Liver (tissue), 9 donors: ENCODE measurements around the gene GFPT2. TPM values are rescaled to one million over a fixed set of nuclear protein-coding genes. Genes with fewer than 3 reads are reported as not detected.

ENCODE experiments used
- DNase-seq: peaks from one replicate; pipeline ENCODE4 v3.0.0-alpha.2; 2017; ENCODE audit warnings: low spot score
- H3K27ac ChIP-seq, 2 donors: one replicate each; pipeline ENCODE4 v1.7.0; 2013; ENCODE audit warnings: inconsistent platforms in 2 of 2, low read length in 2 of 2, control low read depth in 1 of 2, low read depth in 1 of 2, mild to moderate bottlenecking in 1 of 2
- H3K27me3 ChIP-seq, 4 donors: one replicate each; pipeline versions ENCODE4 v1.6.1 to v1.7.0; 2013; ENCODE audit warnings: low read length in 3 of 4, inconsistent platforms in 1 of 4, mild to moderate bottlenecking in 1 of 4, moderate library complexity in 1 of 4; ENCODE audit not compliant: control insufficient read depth in 4 of 4, insufficient read depth in 4 of 4
- H3K36me3 ChIP-seq, 4 donors: one replicate each; pipeline versions ENCODE4 v1.6.1 to v1.7.0; 2013; ENCODE audit warnings: low read length in 3 of 4, mild to moderate bottlenecking in 3 of 4, low read depth in 1 of 4, moderate library complexity in 1 of 4; ENCODE audit not compliant: control insufficient read depth in 4 of 4, insufficient read depth in 3 of 4
- H3K4me1 ChIP-seq, 4 donors: one replicate each; pipeline versions ENCODE4 v1.6.1 to v1.7.0; 2013; ENCODE audit warnings: low read length in 3 of 4, mild to moderate bottlenecking in 3 of 4, moderate library complexity in 1 of 4; ENCODE audit not compliant: control insufficient read depth in 4 of 4, insufficient read depth in 4 of 4
- H3K4me3 ChIP-seq, 3 donors: one replicate each; pipeline versions ENCODE4 v1.6.1 to v1.7.0; 2013; ENCODE audit warnings: low read length in 3 of 3, control low read depth in 1 of 3, low read depth in 1 of 3, mild to moderate bottlenecking in 1 of 3
- H3K9ac ChIP-seq, 2 donors: one replicate each; pipeline ENCODE4 v1.7.0; 2013; ENCODE audit warnings: low read length in 2 of 2, mild to moderate bottlenecking in 2 of 2, moderate library complexity in 2 of 2, control low read depth in 1 of 2, low read depth in 1 of 2
- H3K9me3 ChIP-seq, 4 donors: one replicate each; pipeline versions ENCODE4 v1.6.1 to v1.7.0; 2013; ENCODE audit warnings: low read length in 3 of 4; ENCODE audit not compliant: control insufficient read depth in 4 of 4
- EGR1 ChIP-seq, 2 donors: IDR thresholded peaks; 2 replicates each; pipeline ENCODE4 v1.6.1; 2016 to 2018; ENCODE audit warnings: antibody characterized with exemption in 2 of 2, low read depth in 2 of 2
- FOXA1 ChIP-seq: IDR thresholded peaks from 2 replicates; pipeline ENCODE4 v1.6.1; 2016; ENCODE audit warnings: antibody characterized with exemption
- GABPA ChIP-seq, 2 donors: IDR thresholded peaks in 1 of 2; conservative IDR thresholded peaks in 1 of 2; 2 replicates each; pipeline ENCODE4 v1.6.1; 2016; ENCODE audit warnings: antibody characterized with exemption in 2 of 2, mild to moderate bottlenecking in 1 of 2, moderate library complexity in 1 of 2
- HNF4A ChIP-seq, 2 donors: conservative IDR thresholded peaks; 2 replicates each; pipeline ENCODE4 v1.6.1; 2016; ENCODE audit warnings: antibody characterized with exemption in 2 of 2, mild to moderate bottlenecking in 2 of 2
- HNF4G ChIP-seq: IDR thresholded peaks from 2 replicates; pipeline ENCODE4 v1.6.1; 2016; ENCODE audit warnings: antibody characterized with exemption
- MAX ChIP-seq: IDR thresholded peaks from 2 replicates; pipeline ENCODE4 v1.6.1; 2016; ENCODE audit warnings: antibody characterized with exemption
- NR2F2 ChIP-seq: IDR thresholded peaks from 2 replicates; pipeline ENCODE4 v1.6.1; 2016; ENCODE audit warnings: antibody characterized with exemption
- RAD21 ChIP-seq, 2 donors: IDR thresholded peaks; 2 replicates each; pipeline ENCODE4 v1.6.1; 2016; ENCODE audit warnings: antibody characterized with exemption in 2 of 2, mild to moderate bottlenecking in 2 of 2
- REST ChIP-seq: IDR thresholded peaks from 2 replicates; pipeline ENCODE4 v1.6.1; 2016; ENCODE audit warnings: antibody characterized with exemption, mild to moderate bottlenecking
- RXRA ChIP-seq, 2 donors: IDR thresholded peaks; 2 replicates each; pipeline ENCODE4 v1.6.1; 2017 to 2018; ENCODE audit warnings: antibody characterized with exemption in 2 of 2, mild to moderate bottlenecking in 1 of 2
- ZBTB33 ChIP-seq: IDR thresholded peaks from 2 replicates; pipeline ENCODE4 v1.6.1; 2016; ENCODE audit warnings: antibody characterized with exemption
- WGBS: extraction: QIAGEN DNeasy Blood & Tissue Kit; methylation state at CpG from one replicate; pipeline ENCODE4 v1.1.7; 2013; 5-methylcytosine and 5-hydroxymethylcytosine counted together
- polyA plus RNA-seq, 2 donors: library from polyadenylated mRNA; stranded (reverse) in 1 of 2; unstranded in 1 of 2; fragments of 200-250 nt in 1 of 2; fragments of >200 nt in 1 of 2; fragmentation: Nextera tagmentation in 1 of 2; extraction: Ambion mirVana in 1 of 2; gene quantifications; one replicate each; pipeline versions ENCODE4 v1.2.1 to v1.2.3, GENCODE V29; 2013 to 2015
- total RNA-seq, 2 donors: library from RNA; depleted of rRNA; stranded (reverse); fragments of >200 nt; gene quantifications; one replicate each; pipeline ENCODE4 v1.2.3, GENCODE V29; 2014
- donor health status: healthy.
- donor health status: healthy.
- donor health status: healthy.
- donor health status: healthy.
- donor health status: healthy.

The GFPT2 gene
- total and polyA plus RNA-seq, 4 donors = 0.32 to 1.8 (median 0.54) TPM

- Histone ChIP-seq H3K36me3 (no peaks in the 10 kb centered on the region), H3K9ac (no peak overlapping the region), H3K4me1 (no peaks in the 10 kb centered on the region), H3K27ac (no peak overlapping the region), H3K27me3 (no peaks in the 10 kb centered on the region), H3K9me3 (no peaks in the 10 kb centered on the region), H3K4me3 (no peak overlapping the region)
- TF ChIP-seq HNF4A (conservative IDR thresholded peaks at IDR 0.05) = no peak
- no peak for TF ChIP-seq EGR1 (IDR thresholded peaks at IDR 0.05; ENCODE audit: low read depth in 2 of 2)
- no peak for TF ChIP-seq HNF4G
- no peak for TF ChIP-seq NR2F2
- TF ChIP-seq ZBTB33 = no peak
- TF ChIP-seq GABPA (IDR thresholded peaks at IDR 0.05 in 1 of 2, conservative IDR thresholded peaks at IDR 0.05 in 1 of 2) = no peak
- WGBS = 89% methylated on average over 8 of the region's 8 CpGs
- no peak for DNase-seq
Observed at GRCh38 chr5:180382926-180383325, 29.8 kb upstream of the GFPT2 start.

- Histone ChIP-seq H3K27me3 (no peaks in the 10 kb centered on the region), H3K9ac (no peak overlapping the region), H3K36me3 (no peaks in the 10 kb centered on the region), H3K9me3 (no peaks in the 10 kb centered on the region), H3K4me1 (no peaks in the 10 kb centered on the region), H3K4me3 (no peak overlapping the region), H3K27ac (no peak overlapping the region)
- TF ChIP-seq MAX (no peak), NR2F2 (no peak), RAD21 (IDR thresholded peaks at IDR 0.05) (no peak), HNF4G (no peak)
- no peak for DNase-seq
- 93% methylated on average over 13 of the region's 13 CpGs for WGBS
Observed at GRCh38 chr5:180381851-180382480, 28.8 kb upstream of the GFPT2 start.

GRCh38 chr5:180381428-180381827 lies 28.3 kb upstream of the GFPT2 start:
- 54% methylated on average over 4 of the region's 4 CpGs for WGBS
- no peaks in the 10 kb centered on the region for H3K4me1 ChIP-seq
- TF ChIP-seq HNF4A (conservative IDR thresholded peaks at IDR 0.05) = no peak
- TF ChIP-seq RXRA (IDR thresholded peaks at IDR 0.05) = no peak
- H3K36me3 ChIP-seq = no peaks in the 10 kb centered on the region
- H3K9me3 ChIP-seq = no peaks in the 10 kb centered on the region
- DNase-seq = no peak
- no peak overlapping the region for H3K9ac ChIP-seq
- H3K27me3 ChIP-seq = no peaks in the 10 kb centered on the region
- no peak overlapping the region for H3K4me3 ChIP-seq
- H3K27ac ChIP-seq = no peak overlapping the region

GRCh38 chr5:180380856-180381255 lies 27.7 kb upstream of the GFPT2 start:
- Histone ChIP-seq H3K4me3 (no peak overlapping the region), H3K36me3 (no peaks in the 10 kb centered on the region), H3K27me3 (no peaks in the 10 kb centered on the region), H3K27ac (no peak overlapping the region), H3K4me1 (no peaks in the 10 kb centered on the region), H3K9me3 (no peaks in the 10 kb centered on the region), H3K9ac (no peak overlapping the region)
- 85% methylated on average over 15 of the region's 15 CpGs for WGBS
- no peak for DNase-seq
- TF ChIP-seq HNF4G (no peak), ZBTB33 (no peak), REST (no peak), NR2F2 (no peak), MAX (no peak), FOXA1 (no peak), GABPA (IDR thresholded peaks at IDR 0.05 in 1 of 2, conservative IDR thresholded peaks at IDR 0.05 in 1 of 2) (no peak)
